ENCODE data around the gene ACAN. TPM values are rescaled to one million over a fixed set of nuclear protein-coding genes. Genes with fewer than 3 reads are reported as not detected.

The ACAN gene
- total RNA-seq, 2 donors from 2014 or later = 0.16 TPM; not detected in 1

- H3K4me1 ChIP-seq = peaks cover 0 to 54% of the 10 kb centered on the region in 2 donors
These were observed 91.9 kb downstream of the ACAN start, which contains the start of gene HAPLN3 for GRCh38 chr15:88894819-88895767. HAPLN3 (minus strand) TSS chr15:88895544; CDS start chr15:88887298, 8,246 bp downstream.

GRCh38 chr15:88896333-88897033 is 93.2 kb downstream of the ACAN start:
- peak overlapping the region; percentile 79 for H3K27ac ChIP-seq
- H3K9me3 ChIP-seq = no peaks in the 10 kb centered on the region
- H3K36me3 ChIP-seq = peaks cover 29% of the 10 kb centered on the region
- H3K4me3 ChIP-seq = no peak overlapping the region
- no peaks in the 10 kb centered on the region for H3K27me3 ChIP-seq
- TF ChIP-seq CTCF (IDR thresholded peaks at IDR 0.05) = no peak
- DNase-seq (ENCODE audit: low spot score) = no peak
- H3K4me1 ChIP-seq = peaks cover 0 to 63% of the 10 kb centered on the region in 2 donors

More at GRCh38 chr15:88894819-88895767, 91.9 kb downstream of the ACAN start, which contains the start of gene HAPLN3:
- Histone ChIP-seq H3K4me3 (peak within 1 kb of the TSS; percentile 39 to 60), H3K27ac (peak within 1 kb of the TSS; percentile 18 to 53), H3K9me3 (no peaks in the 10 kb centered on the region), H3K27me3 (no peaks in the 10 kb centered on the region), H3K36me3 (peaks cover 15% of the 10 kb centered on the region)
- no peak for DNase-seq (ENCODE audit: low spot score)
- TF ChIP-seq CTCF (IDR thresholded peaks at IDR 0.05) = no peak

DNA sequence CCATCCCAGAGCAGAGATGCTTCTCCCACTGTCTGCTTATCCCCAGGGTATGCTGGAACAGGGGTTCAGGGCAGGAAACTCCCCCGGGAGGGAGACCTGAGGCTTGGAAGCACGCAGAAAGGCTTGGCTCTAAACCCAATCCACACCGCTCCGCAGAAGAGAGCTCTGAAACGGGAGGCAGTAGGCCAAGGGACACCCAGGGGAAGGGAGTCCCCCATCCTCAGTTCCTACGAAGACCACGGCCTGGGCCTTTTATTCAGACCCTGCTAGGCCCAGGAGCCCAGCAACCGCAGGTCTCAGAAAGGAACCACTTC is 93.9 kb downstream of the ACAN start:
- no peaks in the 10 kb centered on the region for H3K27me3 ChIP-seq
- peaks cover 0 to 67% of the 10 kb centered on the region in 2 donors for H3K4me1 ChIP-seq
- peak overlapping the region; percentile 79 for H3K27ac ChIP-seq
- no peaks in the 10 kb centered on the region for H3K9me3 ChIP-seq
- peaks cover 35% of the 10 kb centered on the region for H3K36me3 ChIP-seq
- no peak for DNase-seq (ENCODE audit: low spot score)
- H3K4me3 ChIP-seq = no peak overlapping the region
- no peak for TF ChIP-seq CTCF (IDR thresholded peaks at IDR 0.05)

DNA sequence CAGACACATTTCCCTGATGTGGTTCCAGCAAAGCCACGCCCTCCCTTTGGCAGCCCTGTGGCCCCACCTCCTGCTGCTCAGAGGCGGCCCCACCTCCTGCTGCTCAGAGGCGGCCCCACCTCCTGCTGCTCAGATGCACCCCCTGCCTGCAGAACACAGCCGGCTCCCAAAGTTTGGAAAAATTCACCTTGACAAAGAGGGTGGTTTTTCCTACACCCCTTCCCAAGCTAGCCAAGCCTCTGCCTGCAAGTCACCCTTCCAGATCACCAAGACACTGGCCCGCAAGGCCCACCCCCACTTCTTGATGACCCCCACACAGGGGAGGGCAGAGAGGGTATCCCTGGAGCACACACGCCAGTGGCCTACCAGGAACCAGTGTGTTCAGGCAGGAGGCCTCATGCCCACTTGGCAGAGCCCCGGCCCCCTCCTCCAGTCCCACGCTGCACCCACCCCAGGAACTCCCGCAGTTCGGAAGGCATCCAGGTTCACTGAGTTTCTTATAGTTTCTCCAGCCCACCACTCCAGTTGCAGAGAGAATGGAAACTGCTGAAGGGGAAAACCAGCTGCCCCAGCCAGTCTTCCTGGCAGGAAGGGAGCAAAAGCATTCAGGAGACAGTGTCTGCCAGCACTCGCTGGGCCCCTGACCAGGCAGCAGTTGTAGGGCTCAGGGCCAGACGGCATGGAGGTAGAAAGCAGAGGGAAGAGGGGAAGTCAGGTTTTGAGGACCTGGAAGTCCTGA is 94.4 kb downstream of the ACAN start:
- H3K36me3 ChIP-seq = peaks cover 40% of the 10 kb centered on the region
- no peak overlapping the region for H3K4me3 ChIP-seq
- no peaks in the 10 kb centered on the region for H3K9me3 ChIP-seq
- peak overlapping the region; percentile 79 for H3K27ac ChIP-seq
- no peaks in the 10 kb centered on the region for H3K27me3 ChIP-seq
- H3K4me1 ChIP-seq = peaks cover 0 to 67% of the 10 kb centered on the region in 2 donors
- DNase-seq (ENCODE audit: low spot score) = peak; percentile 90
- TF ChIP-seq CTCF (IDR thresholded peaks at IDR 0.05) = peak; percentile 34 to 88

GRCh38 chr15:88898736-88899135 is 95.5 kb downstream of the ACAN start:
- Histone ChIP-seq H3K4me3 (no peak overlapping the region), H3K36me3 (peaks cover 51% of the 10 kb centered on the region), H3K9me3 (no peaks in the 10 kb centered on the region), H3K4me1 (peaks cover 0 to 67% of the 10 kb centered on the region in 2 donors), H3K27me3 (no peaks in the 10 kb centered on the region), H3K27ac (peak overlapping the region; percentile 79)
- DNase-seq (ENCODE audit: low spot score) = no peak
- TF ChIP-seq CTCF (IDR thresholded peaks at IDR 0.05) = no peak

Measured in right atrium auricular region (tissue), 2 donors.